HepG2 (cell line): ENCODE data around the gene TCF23. TPM values are rescaled to one million over a fixed set of nuclear protein-coding genes. Genes with fewer than 3 reads are reported as not detected.

Experiments used
- E2F5 ChIP-seq: sonication (generic); formaldehyde crosslinking; conservative IDR thresholded peaks from 2 replicates; pipeline ENCODE4 v1.4.0; 2020; ENCODE audit warnings: missing genetic modification reagents
- IRX3 ChIP-seq: sonication (generic); formaldehyde crosslinking; IDR thresholded peaks from 2 replicates; pipeline ENCODE4 v1.8.1; 2023; ENCODE audit warnings: mild to moderate bottlenecking, low read depth, missing genetic modification reagents, borderline replicate concordance
- MEIS1 ChIP-seq: sonication (generic); formaldehyde crosslinking; IDR thresholded peaks from 2 replicates; pipeline ENCODE4 v1.9.0; 2021; ENCODE audit warnings: mild to moderate bottlenecking, missing genetic modification reagents, moderate library complexity, borderline replicate concordance
- MLLT10 ChIP-seq: sonication (generic); formaldehyde crosslinking; IDR thresholded peaks from 2 replicates; pipeline ENCODE4 v1.4.0; 2020; ENCODE audit warnings: missing genetic modification reagents
- NFE2 ChIP-seq: sonication (generic); formaldehyde crosslinking; IDR thresholded peaks from 2 replicates; pipeline ENCODE4 v1.4.0; 2020; ENCODE audit warnings: missing genetic modification reagents
- NFYC ChIP-seq: IDR thresholded peaks from 2 replicates; pipeline ENCODE4 v1.6.1; 2016; ENCODE audit warnings: missing genetic modification reagents, missing compliant biosample characterization
- SATB2 ChIP-seq: sonication (generic); formaldehyde crosslinking; IDR thresholded peaks from 2 replicates; pipeline ENCODE4 v1.5.0; 2020; ENCODE audit warnings: missing genetic modification reagents
- SKI ChIP-seq: fragments of 450-650 bp; IDR thresholded peaks from one replicate; pipeline ENCODE4 v1.6.1; 2018; ENCODE audit warnings: mild to moderate bottlenecking; ENCODE audit not compliant: partially characterized antibody
- STAT5B ChIP-seq: sonication (generic); formaldehyde crosslinking; IDR thresholded peaks from 2 replicates; pipeline ENCODE4 v1.4.0; 2020; ENCODE audit warnings: missing genetic modification reagents
- TBX3 ChIP-seq: fragments of 450-650 bp; IDR thresholded peaks from 2 replicates; pipeline ENCODE4 v1.6.1; 2017; ENCODE audit warnings: antibody characterized with exemption, mild to moderate bottlenecking, inconsistent platforms, borderline replicate concordance
- TRAFD1 ChIP-seq: sonication (generic); formaldehyde crosslinking; IDR thresholded peaks from 2 replicates; pipeline ENCODE4 v1.5.1; 2020; ENCODE audit warnings: missing genetic modification reagents, mild to moderate bottlenecking, borderline replicate concordance
- ZIK1 ChIP-seq: sonication (generic); formaldehyde crosslinking; IDR thresholded peaks from 2 replicates; pipeline ENCODE4 v1.5.0; 2020; ENCODE audit warnings: mild to moderate bottlenecking, low read depth, missing genetic modification reagents, borderline replicate concordance
- ZNF138 ChIP-seq: sonication (generic); formaldehyde crosslinking; IDR thresholded peaks from 2 replicates; pipeline ENCODE4 v1.5.0; 2020; ENCODE audit warnings: mild to moderate bottlenecking, low read depth, missing genetic modification reagents
- ZNF256 ChIP-seq: sonication (generic); formaldehyde crosslinking; conservative IDR thresholded peaks from 2 replicates; pipeline ENCODE4 v1.4.0; 2020; ENCODE audit warnings: missing genetic modification reagents
- ZNF263 ChIP-seq: sonication (generic); formaldehyde crosslinking; IDR thresholded peaks from 2 replicates; pipeline ENCODE4 v1.4.0; 2020; ENCODE audit warnings: missing genetic modification reagents
- ZNF33A ChIP-seq: sonication (generic); formaldehyde crosslinking; IDR thresholded peaks from 2 replicates; pipeline ENCODE4 v1.5.1; 2020; ENCODE audit warnings: missing genetic modification reagents, mild to moderate bottlenecking, moderate library complexity, borderline replicate concordance
- ZNF34 ChIP-seq: sonication (generic); formaldehyde crosslinking; IDR thresholded peaks from 2 replicates; pipeline ENCODE4 v1.4.0; 2020; ENCODE audit warnings: mild to moderate bottlenecking, missing genetic modification reagents, borderline replicate concordance
- ZNF547 ChIP-seq: sonication (generic); formaldehyde crosslinking; IDR thresholded peaks from 2 replicates; pipeline ENCODE4 v1.5.1; 2020; ENCODE audit warnings: mild to moderate bottlenecking, missing genetic modification reagents
- ZNF589 ChIP-seq: sonication (generic); formaldehyde crosslinking; conservative IDR thresholded peaks from 2 replicates; pipeline ENCODE4 v1.8.0; 2022; ENCODE audit warnings: mild to moderate bottlenecking, moderate library complexity, missing genetic modification reagents
- ZSCAN30 ChIP-seq: sonication (generic); formaldehyde crosslinking; IDR thresholded peaks from 2 replicates; pipeline ENCODE4 v1.5.0; 2020; ENCODE audit warnings: mild to moderate bottlenecking, missing genetic modification reagents
- polyA plus RNA-seq, 8 experiments: library from polyadenylated mRNA; depleted of rRNA in 3 of 8; stranded (reverse) in 7 of 8; unstranded in 1 of 8; fragments of >200 nt; fragmentation: Illumina TruSeq in 4 of 8; extraction: Trizol in 4 of 8; gene quantifications; 2 replicates each; pipeline versions ENCODE4 v1.2.1 to v1.2.3, GENCODE V29; 2011 to 2016; ENCODE audit warnings: low read depth in 4 of 8, missing spikeins in 1 of 8, mixed read lengths in 1 of 8; ENCODE audit not compliant: insufficient read depth in 1 of 8
- total RNA-seq, 5 experiments: library from RNA; depleted of rRNA; stranded (reverse); fragments of >200 nt; fragmentation: Illumina TruSeq; extraction: Trizol; gene quantifications; 2 replicates each; pipeline ENCODE4 v1.2.3, GENCODE V29; 2016; ENCODE audit warnings: low read depth in 1 of 5
- TF ChIP-seq, protein P1 (sequence below): sonication (generic); formaldehyde crosslinking; IDR thresholded peaks from 2 replicates; pipeline ENCODE4 v1.9.0; 2021; ENCODE audit warnings: missing genetic modification reagents, mild to moderate bottlenecking, borderline replicate concordance
- TF ChIP-seq, protein P2 (sequence below), 2 experiments: sonication (generic) in 1 of 2; formaldehyde crosslinking in 1 of 2; IDR thresholded peaks; 2 replicates each; pipeline versions ENCODE4 v1.5.1 to v1.6.1; 2011 to 2020; ENCODE audit warnings: borderline replicate concordance in 1 of 2, low read depth in 1 of 2, low read length in 1 of 2, mild to moderate bottlenecking in 1 of 2, missing genetic modification reagents in 1 of 2, moderate library complexity in 1 of 2

Gene TCF23
- total and polyA plus RNA-seq, 2 of the 13 experiments (the other 11 are each of a cell fraction or from before 2014, with no cell fraction given) = 0.02 to 1.4 TPM

DNA sequence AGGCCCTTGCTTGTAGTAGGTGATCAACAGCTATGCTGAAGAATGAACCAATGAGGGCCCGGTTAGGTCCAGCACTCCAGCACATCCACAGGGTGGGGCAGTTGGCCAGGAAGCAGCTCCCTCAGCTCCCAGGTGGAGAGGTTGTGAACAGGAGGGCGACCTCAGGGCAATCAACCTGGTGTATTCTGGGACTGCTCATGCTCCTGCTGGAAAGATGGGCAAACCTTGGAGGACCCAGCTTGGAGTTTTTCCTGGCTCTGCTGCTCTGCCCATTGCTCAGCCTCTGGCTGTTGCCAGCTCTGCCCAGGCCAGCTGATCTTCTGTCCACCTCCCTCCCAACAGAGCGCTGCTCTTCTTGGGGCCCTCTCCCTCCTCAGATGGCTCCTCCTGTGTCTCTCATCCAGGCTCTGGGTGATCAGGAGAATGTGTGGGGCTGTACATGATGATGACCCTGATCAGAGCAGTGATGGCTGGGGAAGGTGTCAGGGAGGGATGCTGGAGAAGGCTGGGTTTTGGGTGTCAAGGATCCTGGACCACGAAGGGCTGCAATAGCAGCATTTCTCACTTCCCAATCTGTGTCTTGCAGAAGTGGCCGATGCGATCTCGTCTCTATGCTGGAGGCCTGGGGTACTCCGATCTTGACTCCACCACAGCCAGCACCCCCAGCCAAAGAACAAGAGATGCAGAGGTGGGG lies 3.4 kb downstream of the TCF23 start (continued):
- TF ChIP-seq ZNF138 (no peak), E2F5 (CRISPR knock-in tag) (no peak), IRX3 (CRISPR knock-in tag) (no peak), TRAFD1 (CRISPR knock-in tag) (no peak), ZNF589 (CRISPR knock-in tag) (no peak), NFE2 (CRISPR knock-in tag) (no peak), MEIS1 (CRISPR knock-in tag) (no peak), ZNF33A (CRISPR knock-in tag) (no peak), SATB2 (CRISPR knock-in tag) (no peak), NFYC (CRISPR knock-in tag) (0 out of 2 replicates have a peak, but pooled peaks have one; percentile 15), ZIK1 (no peak), ZNF34 (CRISPR knock-in tag) (no peak), MLLT10 (CRISPR knock-in tag) (no peak), STAT5B (CRISPR knock-in tag) (no peak), SKI (no peak), ZNF547 (CRISPR knock-in tag) (no peak), ZNF256 (no peak), ZSCAN30 (CRISPR knock-in tag) (no peak), TBX3 (no peak), ZNF263 (CRISPR knock-in tag) (0 out of 2 replicates have a peak, but pooled peaks have one; percentile 31)
- TF ChIP-seq, protein P1, sequence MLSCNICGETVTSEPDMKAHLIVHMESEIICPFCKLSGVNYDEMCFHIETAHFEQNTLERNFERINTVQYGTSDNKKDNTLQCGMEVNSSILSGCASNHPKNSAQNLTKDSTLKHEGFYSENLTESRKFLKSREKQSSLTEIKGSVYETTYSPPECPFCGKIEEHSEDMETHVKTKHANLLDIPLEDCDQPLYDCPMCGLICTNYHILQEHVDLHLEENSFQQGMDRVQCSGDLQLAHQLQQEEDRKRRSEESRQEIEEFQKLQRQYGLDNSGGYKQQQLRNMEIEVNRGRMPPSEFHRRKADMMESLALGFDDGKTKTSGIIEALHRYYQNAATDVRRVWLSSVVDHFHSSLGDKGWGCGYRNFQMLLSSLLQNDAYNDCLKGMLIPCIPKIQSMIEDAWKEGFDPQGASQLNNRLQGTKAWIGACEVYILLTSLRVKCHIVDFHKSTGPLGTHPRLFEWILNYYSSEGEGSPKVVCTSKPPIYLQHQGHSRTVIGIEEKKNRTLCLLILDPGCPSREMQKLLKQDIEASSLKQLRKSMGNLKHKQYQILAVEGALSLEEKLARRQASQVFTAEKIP (CRISPR knock-in tag) = no peak
- TF ChIP-seq, protein P2, sequence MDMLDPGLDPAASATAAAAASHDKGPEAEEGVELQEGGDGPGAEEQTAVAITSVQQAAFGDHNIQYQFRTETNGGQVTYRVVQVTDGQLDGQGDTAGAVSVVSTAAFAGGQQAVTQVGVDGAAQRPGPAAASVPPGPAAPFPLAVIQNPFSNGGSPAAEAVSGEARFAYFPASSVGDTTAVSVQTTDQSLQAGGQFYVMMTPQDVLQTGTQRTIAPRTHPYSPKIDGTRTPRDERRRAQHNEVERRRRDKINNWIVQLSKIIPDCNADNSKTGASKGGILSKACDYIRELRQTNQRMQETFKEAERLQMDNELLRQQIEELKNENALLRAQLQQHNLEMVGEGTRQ (IDR thresholded peaks at IDR 0.05; ENCODE audit: low read depth, low read length) = no peak
- TF ChIP-seq, protein P2 (CRISPR knock-in tag; IDR thresholded peaks at IDR 0.05; ENCODE audit: borderline replicate concordance) = no peak
